Measurements from ENCODE around the gene TYW1.
A peak's percentile ranks its signal among the peaks of the same experiment; 100 is the strongest.
"Not testable (repeated sequence)": the region's sequence is repeated elsewhere in the genome, so short reads cannot be mapped to it uniquely, and the experiment has no call there.

Gene TYW1

GRCh38 chr7:67257779-67258178, 261.1 kb downstream of the TYW1 start:
- not testable (repeated sequence) for DNase-seq

DNA sequence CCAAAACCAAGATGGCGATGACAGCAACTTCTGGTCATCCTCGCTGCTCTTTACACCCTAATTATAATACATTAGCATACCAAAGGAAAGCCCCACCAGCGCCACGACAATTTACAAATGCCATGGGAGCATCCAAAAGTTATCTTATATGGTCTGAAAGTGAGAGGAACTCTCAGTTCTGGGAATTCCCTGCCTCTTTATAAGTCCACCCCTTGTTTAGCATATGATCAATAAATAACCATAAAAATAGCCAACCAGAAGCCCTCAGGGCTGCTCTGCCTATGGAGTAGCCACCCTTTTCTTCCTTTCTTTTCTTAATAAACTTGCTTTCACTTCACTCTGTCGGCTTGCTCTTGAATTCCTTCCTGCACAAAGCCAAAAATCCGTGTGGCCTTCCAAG, 262.7 kb downstream of the TYW1 start:
- not testable (repeated sequence) for DNase-seq

- not testable (repeated sequence) for DNase-seq
Observed at GRCh38 chr7:67260166-67260586, 263.5 kb downstream of the TYW1 start.

- not testable (repeated sequence) for DNase-seq
Observed at GRCh38 chr7:67264000-67264399, 267.4 kb downstream of the TYW1 start.

- DNase-seq: not testable (repeated sequence)
Observed at GRCh38 chr7:67266070-67266469, 269.4 kb downstream of the TYW1 start.

GRCh38 chr7:67267914-67268313, 271.3 kb downstream of the TYW1 start:
- peak; percentile 68 to 90 for DNase-seq

DNA sequence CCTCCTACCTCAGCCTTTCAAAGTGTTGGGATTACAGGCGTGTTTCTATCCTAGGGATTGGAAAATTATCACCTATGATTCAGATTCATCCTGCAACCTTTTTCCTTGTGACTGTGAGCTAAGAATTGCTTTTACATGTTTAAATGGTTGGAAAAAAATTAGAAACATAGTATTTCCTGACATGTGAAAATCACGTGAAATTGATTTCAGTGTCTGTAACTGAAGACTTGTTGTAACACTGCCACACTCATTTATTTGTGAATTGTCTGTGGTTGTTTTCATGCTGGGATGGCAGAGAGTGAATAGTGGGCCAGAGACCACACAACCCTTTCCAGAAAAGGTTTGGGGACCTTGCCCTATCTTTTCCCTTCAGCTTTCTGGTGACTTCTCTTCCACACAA, 273.3 kb downstream of the TYW1 start:
- DNase-seq: not testable (repeated sequence)
